LHCN-M2 (cell line): ENCODE measurements around the gene ALG1L2. TPM values are rescaled to one million over a fixed set of nuclear protein-coding genes. Genes with fewer than 3 reads are reported as not detected.
A peak's percentile ranks its signal among the peaks of the same experiment; 100 is the strongest.
"Not testable (repeated sequence)": the region's sequence is repeated elsewhere in the genome, so short reads cannot be mapped to it uniquely, and the experiment has no call there.

Experiments used
- DNase-seq: peaks from one replicate; pipeline ENCODE4 v3.0.0-alpha.2; 2012; ENCODE audit warnings: low read depth
- polyA plus RNA-seq: library from polyadenylated mRNA; unstranded; fragments of >200 nt; gene quantifications from one replicate; pipeline ENCODE4 v1.2.1, GENCODE V29; 2012; ENCODE audit warnings: missing spikeins
- total RNA-seq: library from RNA; depleted of rRNA; stranded (reverse); fragments of >200 nt; gene quantifications from 2 replicates; pipeline ENCODE4 v1.2.3, GENCODE V29; 2014; rRNA removed

ALG1L2 gene
- total RNA-seq: not detected in 2 replicates
- polyA plus RNA-seq: not detected

GRCh38 chr3:130081351-130081881 is at the start of gene ALG1L2:
TSS of gene ALG1L2 (plus strand) at chr3:130081831. CDS start at chr3:130082017, 186 bp downstream.
- DNase-seq: peak; percentile 2

DNA sequence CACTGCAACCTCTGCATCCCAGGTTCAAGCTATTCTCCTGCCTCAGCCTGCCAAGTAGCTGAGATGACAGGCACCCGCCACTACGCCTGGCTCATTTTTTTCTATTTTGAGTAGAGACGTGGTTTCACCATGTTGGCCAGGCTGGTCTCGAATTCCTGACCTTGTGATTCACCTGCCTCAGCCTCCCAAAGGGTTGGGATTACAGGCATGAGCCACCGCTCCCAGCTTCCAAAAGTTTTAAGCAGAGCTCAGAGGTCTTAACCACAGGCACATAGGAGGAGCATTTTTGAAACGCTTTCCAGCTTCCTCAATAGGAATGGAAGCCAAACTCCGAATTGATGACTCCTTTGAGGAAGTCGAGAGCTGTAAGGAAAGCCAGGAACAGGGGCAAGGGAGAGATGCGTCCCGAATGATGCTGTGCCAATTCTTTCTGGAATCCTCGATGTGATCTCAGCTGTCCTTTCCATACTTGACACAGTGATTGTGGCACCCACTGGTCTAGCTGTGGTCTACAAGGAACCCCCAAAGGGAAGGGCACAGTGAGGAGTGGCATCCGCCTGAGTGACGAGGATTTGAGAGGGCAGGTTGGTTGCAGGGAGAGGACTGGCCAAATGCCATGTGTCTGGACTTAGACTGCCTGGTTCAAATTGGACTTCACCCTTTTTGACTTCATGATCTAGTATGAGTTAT is 44.4 kb upstream of the ALG1L2 start:
- DNase-seq: peak; percentile 67

DNA sequence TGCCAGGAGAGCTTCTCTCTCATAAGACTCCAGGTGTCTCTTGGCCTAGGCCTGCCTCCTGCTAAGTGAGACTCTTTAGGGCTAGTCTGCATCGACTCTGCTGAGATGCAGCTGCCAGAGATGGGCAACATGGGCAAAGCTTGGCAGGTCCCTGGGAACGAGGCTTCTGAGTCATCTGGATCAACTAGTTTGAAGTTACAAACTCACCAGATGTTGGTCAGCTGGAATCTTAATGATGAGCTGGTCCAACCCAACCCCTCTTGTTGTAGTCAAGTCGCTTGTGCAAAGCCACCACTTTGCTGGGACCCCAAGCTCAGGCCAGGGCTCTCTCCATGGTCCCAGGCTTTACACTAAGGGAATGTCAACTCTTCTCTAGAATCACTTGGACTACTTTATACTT is 38.9 kb upstream of the ALG1L2 start:
- peak; percentile 49 for DNase-seq

DNA sequence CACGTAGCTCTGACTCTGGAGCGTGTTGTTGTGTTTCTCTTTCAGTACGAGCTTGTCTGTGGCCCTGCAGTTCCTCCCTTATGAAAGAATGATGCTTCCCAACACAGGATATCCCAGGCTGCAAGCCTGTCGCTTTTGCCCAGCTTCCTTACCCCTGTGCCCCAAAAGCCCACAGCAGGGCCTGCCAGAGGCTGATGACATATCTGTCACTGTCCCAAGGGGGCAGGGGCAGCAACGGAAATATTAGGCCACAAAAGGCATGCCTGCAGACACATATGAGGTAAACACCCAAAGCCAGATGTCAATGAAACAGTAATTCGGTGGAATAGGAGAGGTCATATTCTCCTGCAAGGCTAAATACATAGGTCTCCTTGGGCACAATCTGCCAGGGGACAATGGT is 38.0 kb upstream of the ALG1L2 start:
- DNase-seq: not testable (repeated sequence)

GRCh38 chr3:130044370-130044769 is 37.3 kb upstream of the ALG1L2 start:
- DNase-seq: no peak

- DNase-seq: no peak
These were observed 32.9 kb upstream of the ALG1L2 start for GRCh38 chr3:130048726-130049125.

- peak; percentile 25 for DNase-seq
These were observed 29.3 kb upstream of the ALG1L2 start for GRCh38 chr3:130052366-130052765.

DNA sequence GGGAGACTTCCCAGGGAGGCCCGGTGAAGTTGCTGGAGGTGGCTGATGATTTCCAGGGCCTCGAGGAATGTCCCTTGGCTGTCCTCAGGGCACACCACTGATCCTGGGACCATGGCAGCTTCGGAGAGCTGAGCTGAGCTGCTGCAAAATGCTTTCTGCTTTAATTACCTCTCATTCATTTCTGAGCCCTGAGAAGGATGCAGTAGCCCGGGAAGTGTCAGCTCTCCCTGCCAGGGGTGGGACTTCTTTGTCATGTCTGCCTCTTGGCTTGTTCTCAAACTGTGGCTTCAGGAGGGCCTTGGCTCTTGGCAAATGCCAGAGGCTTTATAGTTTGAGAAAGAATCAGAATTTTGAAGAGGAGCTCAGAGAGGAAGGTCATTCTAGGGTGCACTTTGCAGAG is 28.7 kb upstream of the ALG1L2 start:
- not testable (repeated sequence) for DNase-seq

DNA sequence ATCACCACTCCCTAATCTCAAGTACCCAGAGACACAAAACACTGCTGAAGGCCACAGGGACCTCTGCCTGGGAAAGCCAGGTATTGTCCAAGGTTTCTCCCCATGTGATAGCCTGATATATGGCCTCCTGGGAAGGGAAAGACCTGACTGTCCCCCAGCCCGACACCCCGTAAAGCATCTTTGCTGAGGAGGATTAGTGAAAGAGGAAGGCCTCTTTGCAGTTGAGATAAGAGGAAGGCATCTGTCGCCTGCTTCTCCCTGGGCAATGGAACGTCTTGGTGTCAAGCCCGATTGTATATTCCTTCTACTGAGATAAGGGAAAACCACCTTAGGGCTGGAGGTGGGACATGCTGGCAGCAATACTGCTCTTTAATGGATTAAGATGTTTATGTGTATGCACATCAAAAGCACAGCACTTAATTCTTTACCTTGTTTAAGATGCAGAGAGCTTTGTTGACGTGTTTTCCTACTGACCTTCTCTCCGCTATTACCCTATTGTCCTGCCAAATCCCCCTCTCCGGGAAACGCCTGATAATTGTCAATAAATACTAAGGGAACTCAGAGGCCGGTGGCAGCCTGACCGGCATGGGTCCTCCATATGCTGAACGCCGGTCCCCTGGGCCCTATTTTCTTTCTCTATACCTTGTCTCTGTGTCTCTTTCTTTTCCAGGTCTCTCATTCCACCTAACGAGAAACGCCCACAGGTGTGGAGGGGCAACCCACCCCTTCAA is 23.9 kb upstream of the ALG1L2 start:
- DNase-seq: not testable (repeated sequence)

DNA sequence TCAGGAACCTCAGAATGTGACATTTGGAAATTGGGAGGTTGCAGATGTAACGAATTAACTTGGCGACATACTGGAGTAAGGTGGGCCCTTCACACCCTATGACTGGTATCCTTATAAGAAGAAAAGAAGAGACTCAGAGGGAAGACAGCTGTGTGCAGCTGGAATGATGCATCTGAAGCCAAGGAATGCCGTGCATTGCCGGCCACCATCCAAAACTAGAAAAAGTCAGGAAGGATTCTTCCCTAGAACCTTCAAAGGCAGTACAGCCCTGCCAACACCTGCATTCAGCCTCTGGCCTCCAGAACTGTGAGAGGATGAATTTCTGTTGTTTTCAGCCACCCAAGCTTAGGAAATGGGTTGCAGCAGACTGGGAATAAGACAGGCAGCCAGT is 23.4 kb upstream of the ALG1L2 start:
- not testable (repeated sequence) for DNase-seq

- DNase-seq: not testable (repeated sequence)
These were observed 22.9 kb upstream of the ALG1L2 start for GRCh38 chr3:130058716-130059115.

GRCh38 chr3:130059162-130059561 is 22.5 kb upstream of the ALG1L2 start:
- DNase-seq: not testable (repeated sequence)

DNA sequence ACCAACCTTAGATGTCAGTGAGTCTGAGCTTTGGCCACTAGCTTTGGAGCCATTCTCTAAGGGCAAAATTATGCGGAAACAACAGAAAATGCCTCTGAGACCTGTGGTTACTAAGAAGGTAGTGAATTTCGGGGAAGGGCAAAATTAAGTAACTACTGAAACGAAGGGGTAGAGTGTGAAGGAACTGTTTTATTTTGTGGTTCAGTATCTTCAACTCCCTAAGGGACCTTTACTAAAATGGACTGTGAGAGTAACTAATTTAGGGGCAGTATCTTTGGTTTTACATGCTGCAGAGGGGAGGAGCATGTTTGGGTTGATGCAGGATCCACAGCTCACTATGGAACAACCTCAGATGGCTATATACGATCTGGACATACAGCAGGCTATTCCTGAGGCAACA is 8.0 kb upstream of the ALG1L2 start:
- no peak for DNase-seq

DNA sequence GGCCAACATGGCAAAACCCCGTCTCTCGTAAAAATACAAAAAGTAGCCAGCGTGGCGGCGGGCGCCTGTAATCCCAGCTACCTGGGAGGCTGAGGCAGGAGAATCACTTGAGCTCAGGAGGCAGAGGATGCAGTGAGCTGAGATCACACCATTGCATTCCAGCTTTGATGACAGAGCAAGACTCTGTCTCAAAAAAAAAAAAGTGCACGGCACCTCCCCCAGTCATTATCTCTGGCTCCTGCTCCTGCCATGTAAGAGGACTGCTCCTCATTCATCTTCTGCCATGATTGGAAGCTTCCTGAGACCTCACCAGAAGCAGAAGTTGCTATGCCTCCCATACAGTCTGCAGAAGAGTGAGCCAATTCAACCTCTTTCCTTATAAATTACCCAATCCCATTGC is 4.0 kb upstream of the ALG1L2 start:
- no peak for DNase-seq

- DNase-seq: not testable (repeated sequence)
These were observed 1.9 kb downstream of the ALG1L2 start for GRCh38 chr3:130083363-130084090.

GRCh38 chr3:130084436-130084980 is 2.9 kb downstream of the ALG1L2 start:
- no peak for DNase-seq

- no peak for DNase-seq
These were observed 4.2 kb downstream of the ALG1L2 start for GRCh38 chr3:130085881-130086280.

DNA sequence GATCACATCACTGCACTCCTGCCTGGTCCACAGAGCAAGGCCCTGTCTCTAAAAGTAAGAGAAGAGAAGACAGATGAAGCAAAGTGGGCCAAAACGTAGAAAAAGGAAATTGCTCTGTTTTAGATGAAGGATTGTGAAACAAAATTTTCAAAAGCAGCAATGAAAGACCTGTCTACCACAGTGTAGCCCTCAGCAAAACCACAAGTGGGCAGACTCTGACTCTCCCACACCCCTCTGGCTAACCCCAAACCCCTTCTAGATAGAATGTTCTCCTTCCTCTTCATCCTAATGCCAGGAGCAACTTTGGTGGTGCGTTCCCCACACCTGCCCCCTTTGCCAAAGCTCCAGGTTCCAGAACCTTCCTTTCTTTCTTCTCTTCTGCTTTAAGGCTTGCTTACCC is 5.0 kb downstream of the ALG1L2 start:
- not testable (repeated sequence) for DNase-seq

GRCh38 chr3:130088061-130088460 is 6.4 kb downstream of the ALG1L2 start:
- no peak for DNase-seq

- not testable (repeated sequence) for DNase-seq
These were observed 9.1 kb downstream of the ALG1L2 start for GRCh38 chr3:130090681-130091080.

- DNase-seq: no peak
These were observed 10.3 kb downstream of the ALG1L2 start for GRCh38 chr3:130091958-130092357.
